Natural killer cell (primary cell): Measurements from ENCODE around the gene ANO8. TPM values are rescaled to one million over a fixed set of nuclear protein-coding genes. Genes with fewer than 3 reads are reported as not detected.

Source experiments
- ATAC-seq, 3 donors: fragments of 150-1000 bp in 2 of 3; fragments of 200-7000 bp in 1 of 3; cut with Tn5 transposase; 1 replicate in 1 of 3; 2 replicates in 2 of 3; pipeline ENCODE4 v1.10.0; 2021; ENCODE audit warnings: mild to moderate bottlenecking in 2 of 3, moderate library complexity in 2 of 3
- DNase-seq, 2 donors: peaks; one replicate each; pipeline versions ENCODE4 v3.0.0 to v3.0.0-alpha.2; 2013 to 2021; ENCODE audit warnings: mixed read lengths in 1 of 2
- H3K27ac ChIP-seq: one replicate; pipeline ENCODE4 v1.5.1; 2013; ENCODE audit warnings: mild to moderate bottlenecking, low read length
- H3K27me3 ChIP-seq: one replicate; pipeline ENCODE4 v1.6.1; 2013; ENCODE audit warnings: low read length; ENCODE audit not compliant: control insufficient read depth, insufficient read depth
- H3K36me3 ChIP-seq: one replicate; pipeline ENCODE4 v1.6.1; 2013; ENCODE audit warnings: low read length; ENCODE audit not compliant: control insufficient read depth, insufficient read depth
- H3K4me1 ChIP-seq: one replicate; pipeline ENCODE4 v1.6.1; 2013; ENCODE audit warnings: low read length; ENCODE audit not compliant: control insufficient read depth, insufficient read depth
- H3K4me3 ChIP-seq: one replicate; pipeline ENCODE4 v1.5.1; 2013; ENCODE audit warnings: low read length
- H3K9me3 ChIP-seq: one replicate; pipeline ENCODE4 v1.6.1; 2013; ENCODE audit warnings: low read length; ENCODE audit not compliant: control insufficient read depth, insufficient read depth
- H3K27ac Mint-ChIP-seq, 2 donors: one replicate each; pipeline ENCODE4 v1.8.0; 2022; ENCODE audit warnings: mild to moderate bottlenecking in 2 of 2, mixed read lengths in 2 of 2, moderate library complexity in 1 of 2
- H3K27me3 Mint-ChIP-seq, 2 donors: one replicate each; pipeline ENCODE4 v1.8.0; 2022; ENCODE audit warnings: low read depth in 2 of 2, mixed read lengths in 2 of 2
- H3K36me3 Mint-ChIP-seq: one replicate; pipeline ENCODE4 v1.8.0; 2022; ENCODE audit warnings: mixed read lengths
- H3K4me1 Mint-ChIP-seq, 2 donors: one replicate each; pipeline ENCODE4 v1.8.0; 2022; ENCODE audit warnings: mixed read lengths in 2 of 2
- H3K4me3 Mint-ChIP-seq: one replicate; pipeline ENCODE4 v1.8.0; 2022; ENCODE audit warnings: mild to moderate bottlenecking, moderate library complexity, mixed read lengths
- H3K9me3 Mint-ChIP-seq, 2 donors: one replicate each; pipeline ENCODE4 v1.8.0; 2022; ENCODE audit warnings: mixed read lengths in 2 of 2
- WGBS: methylation state at CpG from one replicate; pipeline ENCODE4 v1.1.7; 2013; ENCODE audit warnings: missing lambda C conversion rate; ENCODE audit not compliant: insufficient coverage; 5-methylcytosine and 5-hydroxymethylcytosine counted together
- intact Hi-C: fragments of 100-400 bp; cut with micrococcal nuclease; formaldehyde crosslinking; loops from one replicate; pipeline ENCODE4 v1.14.2; 2022
- total RNA-seq, 4 donors: library from RNA; stranded (reverse); fragments of 120-200 nt in 1 of 4; gene quantifications; one replicate each; pipeline versions ENCODE4 v1.2.3 to v1.2.4, GENCODE V29; 2013 to 2022
- TF ChIP-seq, protein P1 (sequence below): fragments of 200-600 bp; IDR thresholded peaks from one replicate; pipeline ENCODE4 v1.8.0; 2022; ENCODE audit warnings: antibody characterized with exemption

The ANO8 gene
- total RNA-seq, 3 donors from 2014 or later (not counting 1 experiment from before 2014, with no cell fraction given): 18.5 to 24.7 (median 19.1) TPM

- Mint-ChIP-seq H3K4me3 (peak overlapping the region; percentile 67), H3K4me1 (peaks cover 19 to 38% of the 10 kb centered on the region in 2 donors), H3K27ac (peak overlapping the region; percentile 23), H3K9me3 (no peaks in the 10 kb centered on the region), H3K27me3 (no peaks in the 10 kb centered on the region), H3K36me3 (no peaks in the 10 kb centered on the region)
- no peak overlapping the region for H3K4me3 ChIP-seq
- H3K36me3 ChIP-seq: peaks cover 19% of the 10 kb centered on the region
- H3K27me3 ChIP-seq: no peaks in the 10 kb centered on the region
- 87% methylated on average over 11 of the region's 11 CpGs for WGBS
- TF ChIP-seq, protein P1, sequence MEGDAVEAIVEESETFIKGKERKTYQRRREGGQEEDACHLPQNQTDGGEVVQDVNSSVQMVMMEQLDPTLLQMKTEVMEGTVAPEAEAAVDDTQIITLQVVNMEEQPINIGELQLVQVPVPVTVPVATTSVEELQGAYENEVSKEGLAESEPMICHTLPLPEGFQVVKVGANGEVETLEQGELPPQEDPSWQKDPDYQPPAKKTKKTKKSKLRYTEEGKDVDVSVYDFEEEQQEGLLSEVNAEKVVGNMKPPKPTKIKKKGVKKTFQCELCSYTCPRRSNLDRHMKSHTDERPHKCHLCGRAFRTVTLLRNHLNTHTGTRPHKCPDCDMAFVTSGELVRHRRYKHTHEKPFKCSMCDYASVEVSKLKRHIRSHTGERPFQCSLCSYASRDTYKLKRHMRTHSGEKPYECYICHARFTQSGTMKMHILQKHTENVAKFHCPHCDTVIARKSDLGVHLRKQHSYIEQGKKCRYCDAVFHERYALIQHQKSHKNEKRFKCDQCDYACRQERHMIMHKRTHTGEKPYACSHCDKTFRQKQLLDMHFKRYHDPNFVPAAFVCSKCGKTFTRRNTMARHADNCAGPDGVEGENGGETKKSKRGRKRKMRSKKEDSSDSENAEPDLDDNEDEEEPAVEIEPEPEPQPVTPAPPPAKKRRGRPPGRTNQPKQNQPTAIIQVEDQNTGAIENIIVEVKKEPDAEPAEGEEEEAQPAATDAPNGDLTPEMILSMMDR: no peak
- intact Hi-C loops: no loop called here
- no peak overlapping the region for H3K27ac ChIP-seq
- peaks cover 19% of the 10 kb centered on the region for H3K4me1 ChIP-seq
- no peak for ATAC-seq
- DNase-seq: no peak
- no peaks in the 10 kb centered on the region for H3K9me3 ChIP-seq
Measured at GRCh38 chr19:17311455-17312188, 23.0 kb downstream of the ANO8 start.

DNA sequence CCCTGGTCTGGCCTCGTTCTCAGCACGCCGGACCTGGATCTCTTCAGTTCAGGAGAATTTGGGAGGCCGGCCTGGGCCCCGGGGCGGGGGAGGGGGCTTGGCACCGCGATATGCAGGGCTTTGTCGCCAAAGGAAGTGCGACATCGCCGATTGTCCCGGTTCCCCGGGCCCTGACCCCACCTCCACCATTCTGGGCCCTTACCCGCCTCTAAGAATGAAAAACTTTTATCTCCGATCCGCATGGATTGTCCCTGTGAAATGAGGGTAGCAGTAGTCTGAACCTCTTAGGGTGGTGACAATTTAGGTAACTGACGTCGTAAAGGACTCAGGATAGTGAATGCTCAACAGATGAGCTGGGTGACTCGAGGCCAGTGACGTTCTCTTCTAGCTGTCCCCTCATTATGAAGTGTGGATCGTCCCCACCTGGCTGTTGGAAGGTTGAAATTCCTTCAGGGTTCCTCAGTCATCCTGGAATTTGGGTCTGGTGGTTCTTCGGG lies 24.6 kb downstream of the ANO8 start:
- peaks cover 31% of the 10 kb centered on the region for H3K4me1 ChIP-seq
- H3K27me3 Mint-ChIP-seq: no peaks in the 10 kb centered on the region
- peak overlapping the region; percentile 99 for H3K4me3 Mint-ChIP-seq
- H3K36me3 ChIP-seq: peaks cover 11% of the 10 kb centered on the region
- TF ChIP-seq, protein P1: no peak
- intact Hi-C loops: loop anchor here (1.0 kb wide), 1 partner anchor 27 kb away; the partner anchor contains the start of gene GTPBP3
- peak overlapping the region; percentile 76 for H3K4me3 ChIP-seq
- peak overlapping the region; percentile 61 for H3K27ac ChIP-seq
- no peaks in the 10 kb centered on the region for H3K36me3 Mint-ChIP-seq
- peaks cover 24 to 41% of the 10 kb centered on the region in 2 donors for H3K4me1 Mint-ChIP-seq
- WGBS: 6% methylated on average over 20 of the region's 23 CpGs
- ATAC-seq: no peak
- H3K27me3 ChIP-seq: no peaks in the 10 kb centered on the region
- H3K27ac Mint-ChIP-seq: peak overlapping the region; percentile 92 to 93
- no peak for DNase-seq
- no peaks in the 10 kb centered on the region for H3K9me3 Mint-ChIP-seq
- no peaks in the 10 kb centered on the region for H3K9me3 ChIP-seq

DNA sequence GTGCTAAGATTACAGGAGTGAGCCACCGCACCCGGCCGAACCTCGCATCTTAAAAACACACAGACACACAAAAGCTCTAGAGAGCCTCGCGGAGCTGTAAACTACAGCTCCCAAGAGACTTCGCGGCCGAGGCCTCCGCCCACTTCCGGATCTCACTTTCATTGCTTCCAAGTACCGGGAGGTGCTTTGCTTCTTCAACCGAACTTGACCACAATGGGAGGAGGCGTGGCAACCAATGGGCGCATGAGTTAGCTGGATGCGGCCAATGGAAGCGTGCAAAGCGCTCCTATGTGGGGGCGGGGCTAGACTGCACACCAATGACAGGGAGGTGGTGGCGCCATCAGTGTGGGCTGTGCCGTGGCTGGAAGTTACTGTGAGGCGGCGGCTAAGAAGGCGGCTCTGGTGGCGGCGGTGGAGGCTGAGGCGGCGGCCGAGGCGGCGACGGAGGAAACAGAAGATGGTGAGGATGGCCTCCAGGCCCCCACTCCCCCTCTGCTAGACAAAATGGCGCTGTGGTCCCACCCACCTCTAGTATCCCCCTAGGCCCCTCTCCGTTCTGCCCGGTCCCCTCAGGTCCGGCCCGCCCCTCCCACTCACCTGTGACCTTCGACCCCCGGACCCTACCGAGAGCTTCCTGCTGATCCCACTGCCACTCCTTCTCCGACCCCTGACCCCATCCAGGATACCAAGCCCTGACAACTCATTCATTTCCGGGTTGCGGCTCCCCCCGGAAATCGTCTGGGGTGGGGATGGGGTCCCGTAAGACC lies 25.3 kb downstream of the ANO8 start, which contains the start of gene DDA1:
Gene DDA1 (plus strand): TSS at position 366 of the 767 bp plus-strand sequence. CDS start 92 bp downstream, at position 458.
- intact Hi-C loops: loop anchor here (1.0 kb wide), 1 partner anchor 28 kb away; the partner anchor contains the start of gene GTPBP3
- H3K4me3 Mint-ChIP-seq: peak within 1 kb of the TSS; percentile 99

More for the DNA sequence above, 25.3 kb downstream of the ANO8 start, which contains the start of gene DDA1:
- peak within 1 kb of the TSS; percentile 61 for H3K27ac ChIP-seq
- Mint-ChIP-seq H3K27ac (peak within 1 kb of the TSS; percentile 92 to 93), H3K9me3 (no peaks in the 10 kb centered on the region), H3K27me3 (no peaks in the 10 kb centered on the region), H3K4me1 (peaks cover 28 to 46% of the 10 kb centered on the region in 2 donors), H3K36me3 (no peaks in the 10 kb centered on the region)
- DNase-seq (peak; percentile 95 to 100), ATAC-seq (peak; percentile 80 to 92 (median 83))
- peak within 1 kb of the TSS; percentile 76 for H3K4me3 ChIP-seq
- WGBS: under 1% methylated on average over 46 of the region's 46 CpGs
- H3K36me3 ChIP-seq: peaks cover 7% of the 10 kb centered on the region
- no peaks in the 10 kb centered on the region for H3K27me3 ChIP-seq
- TF ChIP-seq, protein P1: no peak
- no peaks in the 10 kb centered on the region for H3K9me3 ChIP-seq
- peaks cover 37% of the 10 kb centered on the region for H3K4me1 ChIP-seq
